ENCODE measurements around the gene SEPHS2. TPM values are rescaled to one million over a fixed set of nuclear protein-coding genes. Genes with fewer than 3 reads are reported as not detected.

Gene SEPHS2
- total and polyA plus RNA-seq, 4 experiments from 2014 or later = 42.0 to 65.9 (median 50.4) TPM

- no peak overlapping the region for H3K4me3 ChIP-seq (ENCODE audit: low read length in 2 of 2)
- POLR2A ChIA-PET (ENCODE audit: partially characterized antibody) = interaction anchor here (29.5 kb wide), 1 partner anchor 48 kb away, joined by 1162 read pairs; the partner anchor contains the start of gene ITGAL
- intact Hi-C loops (cut with micrococcal nuclease) = no loop called here
- CTCF ChIA-PET (ENCODE audit: partially characterized antibody) = interaction anchor here (0.6 to 1.3 kb wide), 2 partner anchors 12 to 139 kb away, joined by 3 to 4 read pairs; no protein-coding TSS in a partner anchor
- H3K27me3 Mint-ChIP-seq = no peaks in the 10 kb centered on the region
- no peak for DNase-seq
- H3K9me3 Mint-ChIP-seq = no peaks in the 10 kb centered on the region
- no peaks in the 10 kb centered on the region for H3K36me3 ChIP-seq (ENCODE audit: insufficient read depth, low read length)
- H3K4me1 Mint-ChIP-seq = peaks cover 9 to 24% (median 17%) of the 10 kb centered on the region in 4 donors
- H3K9me3 ChIP-seq (ENCODE audit: control insufficient read depth in 1 of 2, low read length in 2 of 2) = no peaks in the 10 kb centered on the region
- H3K27me3 ChIP-seq (ENCODE audit: insufficient read depth, low read length) = no peaks in the 10 kb centered on the region
- no peak overlapping the region for H3K27ac ChIP-seq (ENCODE audit: low read depth, low read length)
- no peak overlapping the region for H3K4me3 Mint-ChIP-seq
- H3K4me1 ChIP-seq (ENCODE audit: insufficient read depth, low read length) = peaks cover 13% of the 10 kb centered on the region
- H3K27ac Mint-ChIP-seq = peak overlapping the region in 2 of 7 donors; percentile 64 to 78
- H3K36me3 Mint-ChIP-seq = no peaks in the 10 kb centered on the region
Measured at GRCh38 chr16:30437511-30438046, 8.1 kb downstream of the SEPHS2 start.

GRCh38 chr16:30434852-30435251 lies 10.8 kb downstream of the SEPHS2 start:
- intact Hi-C loops (cut with micrococcal nuclease) = no loop called here

GRCh38 chr16:30430428-30430970 lies 15.2 kb downstream of the SEPHS2 start:
- intact Hi-C loops (cut with micrococcal nuclease) = loop anchor here (1.0 to 2.0 kb wide), 12 partner anchors 12 to 228 kb away; partner anchors contain the start of genes FBRS, ITGAL, SEPHS2 and ZNF764
- no peaks in the 10 kb centered on the region for H3K27me3 ChIP-seq (ENCODE audit: insufficient read depth, low read length)
- POLR2A ChIA-PET (ENCODE audit: partially characterized antibody) = interaction anchor here (0.6 to 3.0 kb wide), 44 partner anchors 11 to 1447 kb away, joined by 3 to 91 read pairs (median 8); partner anchors contain the start of genes ALDOA, CD2BP2, CORO1A and FBRS
- peak overlapping the region; percentile 59 for H3K27ac ChIP-seq (ENCODE audit: low read depth, low read length)
- peaks cover 20 to 31% (median 23%) of the 10 kb centered on the region in 4 donors for H3K4me1 Mint-ChIP-seq
- H3K4me1 ChIP-seq (ENCODE audit: insufficient read depth, low read length) = peaks cover 32% of the 10 kb centered on the region
- peaks cover 8% of the 10 kb centered on the region for H3K36me3 ChIP-seq (ENCODE audit: insufficient read depth, low read length)
- H3K27me3 Mint-ChIP-seq = no peaks in the 10 kb centered on the region
- H3K9me3 ChIP-seq (ENCODE audit: control insufficient read depth in 1 of 2, low read length in 2 of 2) = no peaks in the 10 kb centered on the region
- H3K9me3 Mint-ChIP-seq = no peaks in the 10 kb centered on the region
- no peak overlapping the region for H3K27ac Mint-ChIP-seq
- DNase-seq = no peak
- H3K4me3 ChIP-seq (ENCODE audit: low read length in 2 of 2) = no peak overlapping the region
- H3K36me3 Mint-ChIP-seq = peaks cover 15% of the 10 kb centered on the region in 2 donors
- CTCF ChIA-PET (ENCODE audit: partially characterized antibody) = interaction anchor here (0.5 to 2.6 kb wide), 43 partner anchors 10 to 327 kb away, joined by 3 to 39 read pairs (median 6); partner anchors contain the start of genes CORO1A, SEPHS2, ZNF688 and ZNF689
- no peak overlapping the region for H3K4me3 Mint-ChIP-seq

More at GRCh38 chr16:30434852-30435251, 10.8 kb downstream of the SEPHS2 start:
- H3K27ac Mint-ChIP-seq = peak overlapping the region; percentile 10 to 91 (median 72)
- Histone ChIP-seq H3K27me3 (ENCODE audit: insufficient read depth, low read length) (no peaks in the 10 kb centered on the region), H3K9me3 (ENCODE audit: control insufficient read depth in 1 of 2, low read length in 2 of 2) (no peaks in the 10 kb centered on the region), H3K4me1 (ENCODE audit: insufficient read depth, low read length) (peaks cover 21% of the 10 kb centered on the region), H3K27ac (ENCODE audit: low read depth, low read length) (no peak overlapping the region), H3K36me3 (ENCODE audit: insufficient read depth, low read length) (no peaks in the 10 kb centered on the region), H3K4me3 (ENCODE audit: low read length in 2 of 2) (no peak overlapping the region)
- H3K27me3 Mint-ChIP-seq = no peaks in the 10 kb centered on the region
- no peaks in the 10 kb centered on the region for H3K36me3 Mint-ChIP-seq
- ChIA-PET CTCF (ENCODE audit: partially characterized antibody) (no interaction called here), POLR2A (ENCODE audit: partially characterized antibody) (interaction anchor here (1.4 to 29.5 kb wide), 2 partner anchors 10 to 51 kb away, joined by 5 to 1162 read pairs; partner anchors contain the start of genes ITGAL and SEPHS2)
- DNase-seq = no peak
- peak overlapping the region in 3 of 8 donors; percentile 1 to 6 (median 3) for H3K4me3 Mint-ChIP-seq
- H3K9me3 Mint-ChIP-seq = no peaks in the 10 kb centered on the region
- peaks cover 9 to 21% (median 18%) of the 10 kb centered on the region in 4 donors for H3K4me1 Mint-ChIP-seq

- Mint-ChIP-seq H3K27me3 (no peaks in the 10 kb centered on the region), H3K27ac (peak within 1 kb of the TSS in 2 of 7 donors; percentile 70 to 84), H3K36me3 (peaks cover 15 to 16% of the 10 kb centered on the region in 2 donors), H3K9me3 (no peaks in the 10 kb centered on the region), H3K4me1 (peaks cover 17 to 28% (median 21%) of the 10 kb centered on the region in 4 donors), H3K4me3 (peak within 1 kb of the TSS in 1 of 8 donors; percentile 35)
- intact Hi-C loops (cut with micrococcal nuclease) = loop anchor here (1.0 to 2.0 kb wide), 12 partner anchors 12 to 228 kb away; partner anchors contain the start of genes FBRS, ITGAL, SEPHS2 and ZNF764
- Histone ChIP-seq H3K9me3 (ENCODE audit: control insufficient read depth in 1 of 2, low read length in 2 of 2) (no peaks in the 10 kb centered on the region), H3K4me3 (ENCODE audit: low read length in 2 of 2) (peak within 1 kb of the TSS; percentile 76 to 84), H3K4me1 (ENCODE audit: insufficient read depth, low read length) (peaks cover 32% of the 10 kb centered on the region), H3K27ac (ENCODE audit: low read depth, low read length) (peak within 1 kb of the TSS; percentile 72), H3K36me3 (ENCODE audit: insufficient read depth, low read length) (peaks cover 8% of the 10 kb centered on the region), H3K27me3 (ENCODE audit: insufficient read depth, low read length) (no peaks in the 10 kb centered on the region)
- peak; percentile 95 to 99 (median 98) for DNase-seq
- ChIA-PET CTCF (ENCODE audit: partially characterized antibody) (interaction anchor here (0.6 to 2.6 kb wide), 55 partner anchors 8 to 364 kb away, joined by 3 to 39 read pairs (median 5); partner anchors contain the start of genes ALDOA, CORO1A, SEPHS2 and ZNF688), POLR2A (ENCODE audit: partially characterized antibody) (interaction anchor here (0.6 to 3.0 kb wide), 50 partner anchors 11 to 1446 kb away, joined by 3 to 91 read pairs (median 8); partner anchors contain the start of genes ALDOA, CD2BP2, CORO1A and FBRS)
Measured at GRCh38 chr16:30429678-30430427, 15.8 kb downstream of the SEPHS2 start, which contains the start of gene DCTPP1. TSS of gene DCTPP1 (minus strand) at chr16:30430030. CDS start at chr16:30429980, 50 bp downstream.

GRCh38 chr16:30429418-30429677 lies 16.3 kb downstream of the SEPHS2 start:
- Histone ChIP-seq H3K4me1 (ENCODE audit: insufficient read depth, low read length) (peaks cover 27% of the 10 kb centered on the region), H3K36me3 (ENCODE audit: insufficient read depth, low read length) (peaks cover 13% of the 10 kb centered on the region), H3K9me3 (ENCODE audit: control insufficient read depth in 1 of 2, low read length in 2 of 2) (no peaks in the 10 kb centered on the region), H3K27ac (ENCODE audit: low read depth, low read length) (peak overlapping the region; percentile 72), H3K4me3 (ENCODE audit: low read length in 2 of 2) (peak overlapping the region; percentile 76 to 84), H3K27me3 (ENCODE audit: insufficient read depth, low read length) (no peaks in the 10 kb centered on the region)
- H3K27me3 Mint-ChIP-seq = no peaks in the 10 kb centered on the region
- no peak overlapping the region for H3K4me3 Mint-ChIP-seq
- no peaks in the 10 kb centered on the region for H3K9me3 Mint-ChIP-seq
- H3K4me1 Mint-ChIP-seq = peaks cover 12 to 23% (median 18%) of the 10 kb centered on the region in 4 donors
- POLR2A ChIA-PET (ENCODE audit: partially characterized antibody) = interaction anchor here (0.6 to 3.0 kb wide), 46 partner anchors 10 to 364 kb away, joined by 3 to 91 read pairs (median 8); partner anchors contain the start of genes ALDOA, CD2BP2, CORO1A and FBRS
- intact Hi-C loops (cut with micrococcal nuclease) = no loop called here
- peaks cover 15 to 20% of the 10 kb centered on the region in 2 donors for H3K36me3 Mint-ChIP-seq
- CTCF ChIA-PET (ENCODE audit: partially characterized antibody) = interaction anchor here (0.6 to 2.6 kb wide), 51 partner anchors 7 to 364 kb away, joined by 3 to 39 read pairs (median 5); partner anchors contain the start of genes ALDOA, SEPHS2, ZNF688 and ZNF689
- H3K27ac Mint-ChIP-seq = no peak overlapping the region
- DNase-seq = no peak

GRCh38 chr16:30428055-30428454 lies 17.6 kb downstream of the SEPHS2 start:
- CTCF ChIA-PET (ENCODE audit: partially characterized antibody) = interaction anchor here (1.1 kb wide), 1 partner anchor 144 kb away, joined by 3 read pairs; the partner anchor contains the start of gene ZNF688

More at GRCh38 chr16:30428055-30428454, 17.6 kb downstream of the SEPHS2 start:
- DNase-seq = no peak
- Mint-ChIP-seq H3K9me3 (no peaks in the 10 kb centered on the region), H3K27me3 (no peaks in the 10 kb centered on the region), H3K36me3 (peaks cover 15 to 32% of the 10 kb centered on the region in 2 donors), H3K4me1 (peaks cover 5 to 16% (median 12%) of the 10 kb centered on the region in 4 donors), H3K4me3 (peak overlapping the region; percentile 21 to 61 (median 39)), H3K27ac (peak overlapping the region in 6 of 7 donors; percentile 9 to 84 (median 50))
- peaks cover 24% of the 10 kb centered on the region for H3K36me3 ChIP-seq (ENCODE audit: insufficient read depth, low read length)
- H3K9me3 ChIP-seq (ENCODE audit: control insufficient read depth in 1 of 2, low read length in 2 of 2) = no peaks in the 10 kb centered on the region
- H3K4me3 ChIP-seq (ENCODE audit: low read length in 2 of 2) = no peak overlapping the region
- POLR2A ChIA-PET (ENCODE audit: partially characterized antibody) = interaction anchor here (1.1 to 2.9 kb wide), 2 partner anchors 10 to 45 kb away, joined by 5 to 20 read pairs; partner anchors contain the start of gene SEPTIN1
- no peaks in the 10 kb centered on the region for H3K27me3 ChIP-seq (ENCODE audit: insufficient read depth, low read length)
- peaks cover 19% of the 10 kb centered on the region for H3K4me1 ChIP-seq (ENCODE audit: insufficient read depth, low read length)
- intact Hi-C loops (cut with micrococcal nuclease) = no loop called here
- no peak overlapping the region for H3K27ac ChIP-seq (ENCODE audit: low read depth, low read length)
